HG03378 (cell line): ENCODE results near the gene HNMT.
A peak's percentile ranks its signal among the peaks of the same experiment; 100 is the strongest.

ENCODE experiments used
- ATAC-seq: cut with Tn5 transposase; IDR thresholded peaks from one replicate; pipeline ENCODE4 v1.9.1; 2021; ENCODE audit warnings: mild to moderate bottlenecking, moderate library complexity; ENCODE audit not compliant: unreplicated experiment

HNMT gene

GRCh38 chr2:138009622-138010021 is 45.3 kb downstream of the HNMT start:
- no peak for ATAC-seq

GRCh38 chr2:138010890-138011289 is 46.6 kb downstream of the HNMT start:
- ATAC-seq: no peak

GRCh38 chr2:138012082-138012481 is 47.8 kb downstream of the HNMT start:
- ATAC-seq: no peak

GRCh38 chr2:138012968-138013367 is 48.7 kb downstream of the HNMT start:
- ATAC-seq: no peak

- ATAC-seq: no peak
Observed at GRCh38 chr2:138013639-138014038, 49.4 kb downstream of the HNMT start.

GRCh38 chr2:138015494-138015893 is 51.2 kb downstream of the HNMT start:
- ATAC-seq: no peak

- no peak for ATAC-seq
Observed at GRCh38 chr2:138016351-138017087, 52.2 kb downstream of the HNMT start.

- ATAC-seq: no peak
Observed at GRCh38 chr2:138017824-138018223, 53.6 kb downstream of the HNMT start.

GRCh38 chr2:138018866-138019688 is 54.8 kb downstream of the HNMT start:
- no peak for ATAC-seq

GRCh38 chr2:138020432-138020831 is 56.2 kb downstream of the HNMT start:
- no peak for ATAC-seq

GRCh38 chr2:138021154-138021553 is 56.9 kb downstream of the HNMT start:
- no peak for ATAC-seq

- ATAC-seq: no peak
Observed at GRCh38 chr2:138023298-138023697, 59.0 kb downstream of the HNMT start.

GRCh38 chr2:138023976-138024375 is 59.7 kb downstream of the HNMT start:
- ATAC-seq: no peak

GRCh38 chr2:138026111-138027020 is 62.1 kb downstream of the HNMT start:
- ATAC-seq: no peak

- ATAC-seq: peak; percentile 58
Observed at GRCh38 chr2:138028538-138028937, 64.3 kb downstream of the HNMT start.

- no peak for ATAC-seq
Observed at GRCh38 chr2:138029276-138029675, 65.0 kb downstream of the HNMT start.

- peak; percentile 91 for ATAC-seq
Observed at GRCh38 chr2:138030459-138030858, 66.2 kb downstream of the HNMT start.

GRCh38 chr2:138032334-138032733 is 68.1 kb downstream of the HNMT start:
- no peak for ATAC-seq

GRCh38 chr2:138034536-138034935 is 70.3 kb downstream of the HNMT start:
- ATAC-seq: no peak

- ATAC-seq: no peak
Observed at GRCh38 chr2:138035608-138036217, 71.4 kb downstream of the HNMT start.

GRCh38 chr2:138036522-138036921 is 72.2 kb downstream of the HNMT start:
- no peak for ATAC-seq
